Measurements from ENCODE around the gene CXCL16. TPM values are rescaled to one million over a fixed set of nuclear protein-coding genes. Genes with fewer than 3 reads are reported as not detected.

CXCL16 gene
- total and polyA plus RNA-seq, 2 donors, result 3.2 to 14.3 TPM

Other genes starting within 250 kb of the CXCL16 start
- 7.5 TPM for gene SPNS2, start 241.0 kb downstream of the CXCL16 start, total RNA-seq
- 28.2 TPM for gene SPNS2, start 241.0 kb downstream of the CXCL16 start, polyA plus RNA-seq
- gene MYBBP1A, start 184.5 kb downstream of the CXCL16 start, total RNA-seq, result 20.7 TPM
- 29.8 TPM for gene MYBBP1A, start 184.5 kb downstream of the CXCL16 start, polyA plus RNA-seq
- 13.0 TPM for gene GGT6, start 179.4 kb downstream of the CXCL16 start, total RNA-seq
- gene GGT6, start 179.4 kb downstream of the CXCL16 start, polyA plus RNA-seq, result 11.5 TPM
- gene SMTNL2, start 155.4 kb downstream of the CXCL16 start, total RNA-seq, result 8.0 TPM
- 5.0 TPM for gene SMTNL2, start 155.4 kb downstream of the CXCL16 start, polyA plus RNA-seq
- gene ALOX15, start 98.2 kb downstream of the CXCL16 start, total RNA-seq, result 2.6 TPM
- 0.06 TPM for gene ALOX15, start 98.2 kb downstream of the CXCL16 start, polyA plus RNA-seq
- 36.4 TPM for gene PELP1, start 35.8 kb downstream of the CXCL16 start, total RNA-seq
- gene PELP1, start 35.8 kb downstream of the CXCL16 start, polyA plus RNA-seq, result 29.5 TPM
- 8.5 TPM for gene ARRB2, start 29.3 kb downstream of the CXCL16 start, total RNA-seq
- gene ARRB2, start 29.3 kb downstream of the CXCL16 start, polyA plus RNA-seq, result 26.3 TPM
- gene MED11, start 8.5 kb downstream of the CXCL16 start, total RNA-seq, result 13.1 TPM
- 31.7 TPM for gene MED11, start 8.5 kb downstream of the CXCL16 start, polyA plus RNA-seq
- 0.42 TPM for gene ZMYND15, start 95 bp downstream of the CXCL16 start, total RNA-seq
- gene ZMYND15, start 95 bp downstream of the CXCL16 start, polyA plus RNA-seq, result 0.60 TPM
- not detected for gene TM4SF5, start 32.0 kb upstream of the CXCL16 start, total RNA-seq
- gene TM4SF5, start 32.0 kb upstream of the CXCL16 start, polyA plus RNA-seq, result 0.18 TPM
- gene VMO1, start 46.4 kb upstream of the CXCL16 start, total RNA-seq, result 0.95 TPM
- 2.4 TPM for gene VMO1, start 46.4 kb upstream of the CXCL16 start, polyA plus RNA-seq
- gene GLTPD2, start 49.0 kb upstream of the CXCL16 start, total RNA-seq, result not detected
- 0.10 TPM for gene GLTPD2, start 49.0 kb upstream of the CXCL16 start, polyA plus RNA-seq
- gene PSMB6, start 56.2 kb upstream of the CXCL16 start, total RNA-seq, result 60.5 TPM
- gene PSMB6, start 56.2 kb upstream of the CXCL16 start, polyA plus RNA-seq, result 214 TPM
- 23.6 TPM for gene PLD2, start 67.2 kb upstream of the CXCL16 start, total RNA-seq
- gene PLD2, start 67.2 kb upstream of the CXCL16 start, polyA plus RNA-seq, result 21.7 TPM
- gene MINK1, start 93.4 kb upstream of the CXCL16 start, total RNA-seq, result 29.9 TPM
- gene MINK1, start 93.4 kb upstream of the CXCL16 start, polyA plus RNA-seq, result 45.2 TPM
- 7.7 TPM for gene C17orf107, start 159.6 kb upstream of the CXCL16 start, total RNA-seq
- gene C17orf107, start 159.6 kb upstream of the CXCL16 start, polyA plus RNA-seq, result 1.7 TPM
- 0.79 TPM for gene CHRNE, start 163.2 kb upstream of the CXCL16 start, total RNA-seq
- 0.79 TPM for gene CHRNE, start 163.2 kb upstream of the CXCL16 start, polyA plus RNA-seq
- not detected for gene GP1BA, start 192.3 kb upstream of the CXCL16 start, total RNA-seq
- 0.04 TPM for gene GP1BA, start 192.3 kb upstream of the CXCL16 start, polyA plus RNA-seq
- 27.7 TPM for gene SLC25A11, start 200.1 kb upstream of the CXCL16 start, total RNA-seq
- 73.5 TPM for gene SLC25A11, start 200.1 kb upstream of the CXCL16 start, polyA plus RNA-seq
- 15.3 TPM for gene RNF167, start 200.3 kb upstream of the CXCL16 start, total RNA-seq
- 119 TPM for gene RNF167, start 200.3 kb upstream of the CXCL16 start, polyA plus RNA-seq
- 205 TPM for gene PFN1, start 208.6 kb upstream of the CXCL16 start, total RNA-seq
- gene PFN1, start 208.6 kb upstream of the CXCL16 start, polyA plus RNA-seq, result 1,651 TPM
- 31.5 TPM for gene ENO3, start 211.2 kb upstream of the CXCL16 start, total RNA-seq
- gene ENO3, start 211.2 kb upstream of the CXCL16 start, polyA plus RNA-seq, result 6.3 TPM
- gene SPAG7, start 227.9 kb upstream of the CXCL16 start, total RNA-seq, result 35.2 TPM
- 83.2 TPM for gene SPAG7, start 227.9 kb upstream of the CXCL16 start, polyA plus RNA-seq
- gene CAMTA2, start 247.7 kb upstream of the CXCL16 start, total RNA-seq, result 5.7 TPM
- 46.1 TPM for gene CAMTA2, start 247.7 kb upstream of the CXCL16 start, polyA plus RNA-seq